ENCODE data around the gene TOX3.

TOX3 gene

DNA sequence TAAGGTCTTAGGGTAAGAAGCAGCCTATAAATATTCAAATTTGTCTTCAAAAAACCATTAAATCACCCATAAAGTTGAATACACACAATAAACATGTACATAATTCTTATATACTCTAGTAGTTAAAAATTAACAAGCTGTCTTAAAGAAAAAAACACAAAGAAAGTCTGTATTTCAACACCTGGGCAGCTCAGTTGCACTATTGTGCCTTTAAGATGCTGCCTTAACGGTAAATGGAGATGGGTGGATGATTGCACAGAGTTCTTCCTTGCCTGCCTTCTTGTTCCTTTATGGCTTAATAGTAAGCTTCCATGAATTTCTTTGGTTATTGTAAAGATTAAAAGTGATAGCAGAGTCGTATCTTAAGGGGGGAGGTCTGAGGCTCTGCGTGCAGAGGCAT is 105.1 kb downstream of the TOX3 start:
- no peak for DNase-seq

DNA sequence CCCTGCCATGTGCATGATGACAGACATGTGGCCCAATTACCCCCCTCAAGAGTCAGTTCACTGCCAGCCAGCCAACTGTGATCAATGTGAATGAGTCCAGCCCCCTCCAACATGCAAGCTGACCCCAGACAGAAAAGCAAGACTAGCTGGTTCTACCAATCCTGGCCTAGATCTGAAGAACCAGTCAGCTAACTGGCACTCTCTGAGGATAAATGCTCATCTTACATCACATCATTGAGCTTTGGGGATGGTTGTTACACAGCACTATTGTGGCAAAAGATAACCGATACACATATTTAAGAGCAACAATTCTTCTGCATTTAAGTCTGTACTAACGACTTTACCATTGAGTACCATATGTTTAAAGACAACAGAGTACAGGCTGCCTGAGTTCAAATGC is 106.7 kb downstream of the TOX3 start:
- no peak for DNase-seq

GRCh38 chr16:52439750-52440149 is 107.2 kb downstream of the TOX3 start:
- no peak for DNase-seq

GRCh38 chr16:52439171-52439701 is 107.7 kb downstream of the TOX3 start:
- DNase-seq = no peak

DNA sequence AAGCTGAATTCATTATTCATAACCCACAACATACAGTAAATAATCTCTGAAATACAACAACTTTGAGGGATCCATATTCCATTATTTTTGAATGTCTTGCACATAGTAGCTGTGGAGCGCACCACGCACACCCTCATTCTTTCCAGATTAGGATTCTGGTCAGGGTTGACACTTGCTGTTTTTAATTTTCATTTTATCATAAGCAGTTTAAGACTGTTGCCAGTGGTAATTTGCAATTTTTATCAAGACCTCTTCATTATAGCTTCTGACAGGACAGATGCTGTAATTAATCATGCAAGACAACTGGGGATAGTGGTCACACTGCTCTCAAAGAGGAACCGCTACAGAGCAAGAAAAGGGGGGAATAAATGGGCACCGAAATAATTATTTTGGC is 109.7 kb downstream of the TOX3 start:
- no peak for DNase-seq

- no peak for DNase-seq
These were observed 110.3 kb downstream of the TOX3 start for GRCh38 chr16:52436339-52437276.

- DNase-seq = no peak
These were observed 112.7 kb downstream of the TOX3 start for GRCh38 chr16:52434224-52434623.

DNA sequence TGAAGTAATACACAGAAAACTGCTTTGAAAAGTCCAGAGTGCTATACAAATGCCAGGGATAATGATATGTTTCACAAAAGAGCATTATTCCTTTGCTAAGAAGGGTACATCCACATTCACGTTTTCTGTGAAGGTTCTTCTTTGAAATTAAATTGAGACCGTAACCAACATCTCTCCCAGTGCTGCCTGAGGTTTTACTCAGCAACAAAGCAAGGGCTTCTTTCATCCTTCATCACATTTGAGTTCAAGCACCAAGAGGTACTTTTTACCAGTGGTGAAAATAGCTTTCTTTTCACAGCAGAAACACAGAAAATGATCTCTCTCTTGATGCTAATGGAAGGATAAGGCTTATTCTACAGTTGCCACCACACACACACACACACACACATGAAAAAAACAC is 113.3 kb downstream of the TOX3 start:
- no peak for DNase-seq

- DNase-seq = no peak
These were observed 122.4 kb downstream of the TOX3 start for GRCh38 chr16:52424591-52424990.

DNA sequence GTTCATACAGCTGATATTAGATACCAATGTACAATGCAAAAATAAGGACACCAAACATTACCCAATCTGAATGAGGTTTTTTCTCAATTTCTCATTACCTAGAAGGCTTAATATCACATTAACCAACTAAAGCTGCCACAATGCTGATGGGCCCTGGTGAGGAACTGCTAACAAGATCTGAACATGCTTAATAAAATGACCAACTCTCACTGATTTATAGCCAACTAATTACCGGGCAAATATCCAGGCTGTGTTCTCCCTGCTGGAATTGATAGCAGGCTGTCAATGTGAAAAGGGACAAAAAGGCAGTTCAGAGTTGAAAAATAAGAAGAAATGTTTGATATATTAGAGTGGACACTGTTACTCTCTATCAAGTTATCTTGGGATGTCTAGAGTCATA is 124.6 kb downstream of the TOX3 start:
- no peak for DNase-seq

DNA sequence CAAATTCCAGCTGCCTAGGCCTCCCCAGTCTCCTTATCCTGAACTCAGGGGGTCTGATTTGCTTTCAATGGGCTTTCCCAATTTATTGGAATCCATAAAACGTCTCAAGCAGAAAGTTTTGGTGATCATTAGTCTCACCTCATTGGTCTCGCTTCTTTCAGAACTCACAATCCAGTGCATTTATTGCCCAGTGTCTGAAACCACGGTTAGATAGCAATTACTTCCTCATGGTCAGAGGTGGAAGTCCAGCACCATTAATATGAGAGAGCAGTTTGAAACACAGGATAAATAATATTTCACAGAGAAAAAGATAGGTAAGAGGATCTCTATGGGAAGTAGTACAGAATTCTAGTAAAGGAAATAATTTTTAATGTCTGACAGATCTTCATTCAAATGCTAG is 128.7 kb downstream of the TOX3 start:
- DNase-seq = no peak

DNA sequence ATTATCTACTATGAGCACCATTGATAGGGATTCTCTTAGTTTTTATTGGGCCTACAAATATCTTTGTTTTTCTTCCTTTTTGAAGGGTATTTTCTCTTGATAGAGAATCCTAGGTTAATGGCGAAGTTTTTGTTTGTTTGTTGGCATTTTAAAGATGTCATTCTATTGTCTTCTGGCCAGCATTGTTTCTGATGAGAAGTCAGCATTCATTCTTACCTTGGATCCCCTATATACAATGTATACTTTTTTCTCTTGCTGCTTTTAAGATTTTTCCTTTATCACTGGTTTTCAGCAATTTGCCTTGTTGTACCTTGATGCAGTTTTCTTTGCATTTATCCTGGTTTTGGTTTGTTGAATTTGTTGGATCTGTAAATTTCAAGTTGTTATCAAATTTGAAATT is 130.1 kb downstream of the TOX3 start:
- no peak for DNase-seq

DNA sequence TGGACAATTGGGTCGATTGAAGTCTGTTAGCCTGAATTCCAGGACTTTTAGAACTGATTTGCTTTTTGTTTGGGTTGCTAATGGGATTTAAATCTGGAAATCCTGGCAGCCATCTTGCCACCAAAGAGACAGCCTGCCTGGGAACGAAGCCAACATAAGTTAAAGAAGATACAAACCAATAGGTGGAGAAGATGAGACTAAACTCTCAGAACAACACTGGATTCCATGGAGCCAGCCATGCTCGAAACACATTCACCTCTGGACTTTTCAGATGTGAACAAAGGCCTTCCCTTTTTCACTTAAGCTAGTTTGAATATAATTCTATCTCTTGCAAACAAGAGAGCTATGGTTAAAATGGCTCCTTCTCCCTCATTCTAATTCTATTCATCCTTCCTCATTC is 135.9 kb downstream of the TOX3 start:
- no peak for DNase-seq

- no peak for DNase-seq
These were observed 138.6 kb downstream of the TOX3 start for GRCh38 chr16:52408191-52408845.

- peak; percentile 18 for DNase-seq
These were observed 139.2 kb downstream of the TOX3 start for GRCh38 chr16:52407778-52408177.

DNA sequence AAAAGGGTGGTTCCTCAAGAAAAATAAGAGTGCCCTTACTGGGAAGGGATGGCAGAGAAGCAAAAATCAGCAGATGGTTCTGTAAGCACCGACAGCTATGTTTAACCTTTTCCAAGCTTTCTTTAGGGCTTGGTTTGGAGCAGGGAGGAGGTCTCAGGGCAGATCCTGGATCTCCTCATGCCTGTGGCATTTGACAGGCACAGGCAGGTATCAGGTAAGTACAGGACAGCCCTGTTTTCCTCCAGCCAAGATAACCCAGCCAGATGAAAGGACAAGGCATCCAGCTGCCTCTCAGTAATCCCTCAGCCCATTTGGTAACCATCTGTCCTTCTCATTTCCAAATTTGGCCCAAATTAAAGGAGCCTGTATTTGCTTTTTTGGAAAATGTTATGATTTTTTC is 141.5 kb downstream of the TOX3 start:
- no peak for DNase-seq

- DNase-seq = no peak
These were observed 142.4 kb downstream of the TOX3 start for GRCh38 chr16:52404546-52404945.

DNA sequence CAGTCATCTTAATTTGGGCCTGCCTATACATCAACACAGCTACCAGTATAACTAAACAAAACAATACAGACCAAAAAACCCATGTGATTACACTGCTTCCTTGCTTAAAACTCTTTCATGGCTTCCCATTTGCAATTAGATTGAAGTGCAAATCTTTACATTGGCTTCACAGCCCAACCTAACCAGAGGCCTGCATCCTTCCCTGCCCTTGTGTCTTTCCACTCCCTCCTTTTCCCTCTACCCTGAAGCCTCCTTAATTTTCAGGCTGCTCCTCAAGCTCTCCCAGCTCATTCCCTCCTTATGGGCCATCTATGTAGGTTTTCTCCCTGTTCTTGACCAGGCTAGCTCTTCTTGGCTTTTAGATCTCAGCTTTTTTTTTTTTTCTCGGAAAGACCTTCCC is 147.8 kb downstream of the TOX3 start:
- no peak for DNase-seq

GRCh38 chr16:52398491-52398960 is 148.4 kb downstream of the TOX3 start:
- no peak for DNase-seq

DNA sequence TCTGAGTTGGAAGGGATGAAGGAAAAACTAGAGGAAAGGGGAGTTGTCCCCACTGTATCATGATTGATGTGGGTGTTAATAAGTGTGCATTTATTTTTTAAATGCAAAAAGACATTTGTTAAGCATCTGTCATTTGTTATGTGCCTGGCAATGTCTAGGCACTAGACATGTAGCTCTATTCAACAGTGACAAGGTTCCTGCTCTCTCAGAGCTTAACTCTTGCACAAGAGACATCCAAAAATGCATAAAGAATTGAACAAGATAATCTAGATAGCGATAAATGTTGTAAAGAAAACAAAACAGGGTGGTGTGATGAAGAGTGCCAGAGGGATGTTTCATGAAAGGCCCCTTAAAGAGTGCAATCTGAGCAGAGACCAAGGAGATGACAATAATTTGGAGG is 148.9 kb downstream of the TOX3 start:
- DNase-seq = no peak

DNA sequence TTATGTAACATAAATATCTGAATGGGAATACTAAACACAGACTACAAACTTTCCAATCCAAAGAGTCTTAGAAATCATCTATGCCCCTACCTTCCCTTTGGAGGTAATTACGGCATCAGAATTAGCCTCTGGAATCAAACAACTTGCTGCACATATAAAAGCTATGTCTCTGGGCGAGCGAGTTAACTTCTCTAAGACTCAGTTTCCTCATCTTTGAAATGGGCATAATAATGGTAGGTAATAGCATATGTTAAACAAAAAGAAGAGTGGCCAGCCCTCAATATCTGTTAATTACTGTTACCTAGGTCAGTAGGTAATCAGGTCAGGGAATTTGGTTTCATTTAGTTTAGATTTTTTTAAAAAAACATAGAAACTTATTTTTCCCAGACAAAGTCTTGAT is 153.5 kb downstream of the TOX3 start:
- DNase-seq = no peak

DNA sequence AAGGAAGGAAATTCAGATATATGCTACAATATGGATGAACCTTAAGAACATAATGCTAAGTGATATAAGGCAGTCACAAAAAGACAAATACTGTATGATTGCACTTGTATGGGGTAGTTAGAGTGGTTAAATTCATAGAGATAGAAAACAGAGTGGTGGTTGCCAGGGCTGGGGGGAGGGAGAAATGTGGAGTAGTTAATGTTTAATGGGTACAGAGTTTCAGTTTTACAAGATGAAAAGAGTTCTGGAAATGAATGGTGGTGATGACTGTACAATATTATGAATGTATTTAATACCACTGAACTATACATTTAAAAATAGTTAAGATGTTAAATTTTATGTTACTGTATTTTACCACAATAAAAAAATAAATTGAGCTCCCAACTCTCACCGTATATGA is 157.9 kb downstream of the TOX3 start:
- DNase-seq = no peak

Data from NCI-H2107 (cell line).